ENCODE results near the gene IFFO2. TPM values are rescaled to one million over a fixed set of nuclear protein-coding genes. Genes with fewer than 3 reads are reported as not detected.

Gene IFFO2
- total RNA-seq, 1 donor from 2014 or later, result 9.8 TPM

DNA sequence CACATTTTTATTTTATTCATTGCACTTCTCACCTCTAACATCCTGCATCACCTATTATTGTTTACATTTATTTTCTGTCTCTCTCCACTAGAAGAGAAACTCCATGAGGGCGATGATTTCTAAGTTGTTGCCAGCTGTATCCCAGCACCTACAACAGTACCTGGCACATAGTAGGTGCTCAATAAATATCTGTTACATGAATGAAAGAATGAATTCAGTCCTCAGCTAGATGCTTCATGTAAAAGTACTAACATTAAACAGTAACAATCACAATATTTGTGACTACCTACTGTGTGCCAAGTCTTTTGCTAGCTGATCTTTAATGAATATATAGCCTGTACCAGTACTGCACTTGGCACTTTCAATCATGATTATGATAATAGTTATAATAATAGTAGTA is 100.0 kb downstream of the IFFO2 start:
- Histone ChIP-seq H3K27me3 (ENCODE audit: low read depth) (peaks cover 3% of the 10 kb centered on the region), H3K27ac (no peak overlapping the region), H3K36me3 (no peaks in the 10 kb centered on the region), H3K9me3 (no peaks in the 10 kb centered on the region), H3K4me3 (no peak overlapping the region), H3K4me1 (no peaks in the 10 kb centered on the region)
- intact Hi-C loops (cut with DNase I), result no loop called here
- no peak for ATAC-seq
- no peak for DNase-seq
- TF ChIP-seq, protein P1, sequence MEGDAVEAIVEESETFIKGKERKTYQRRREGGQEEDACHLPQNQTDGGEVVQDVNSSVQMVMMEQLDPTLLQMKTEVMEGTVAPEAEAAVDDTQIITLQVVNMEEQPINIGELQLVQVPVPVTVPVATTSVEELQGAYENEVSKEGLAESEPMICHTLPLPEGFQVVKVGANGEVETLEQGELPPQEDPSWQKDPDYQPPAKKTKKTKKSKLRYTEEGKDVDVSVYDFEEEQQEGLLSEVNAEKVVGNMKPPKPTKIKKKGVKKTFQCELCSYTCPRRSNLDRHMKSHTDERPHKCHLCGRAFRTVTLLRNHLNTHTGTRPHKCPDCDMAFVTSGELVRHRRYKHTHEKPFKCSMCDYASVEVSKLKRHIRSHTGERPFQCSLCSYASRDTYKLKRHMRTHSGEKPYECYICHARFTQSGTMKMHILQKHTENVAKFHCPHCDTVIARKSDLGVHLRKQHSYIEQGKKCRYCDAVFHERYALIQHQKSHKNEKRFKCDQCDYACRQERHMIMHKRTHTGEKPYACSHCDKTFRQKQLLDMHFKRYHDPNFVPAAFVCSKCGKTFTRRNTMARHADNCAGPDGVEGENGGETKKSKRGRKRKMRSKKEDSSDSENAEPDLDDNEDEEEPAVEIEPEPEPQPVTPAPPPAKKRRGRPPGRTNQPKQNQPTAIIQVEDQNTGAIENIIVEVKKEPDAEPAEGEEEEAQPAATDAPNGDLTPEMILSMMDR (IDR thresholded peaks at IDR 0.05), result no peak

DNA sequence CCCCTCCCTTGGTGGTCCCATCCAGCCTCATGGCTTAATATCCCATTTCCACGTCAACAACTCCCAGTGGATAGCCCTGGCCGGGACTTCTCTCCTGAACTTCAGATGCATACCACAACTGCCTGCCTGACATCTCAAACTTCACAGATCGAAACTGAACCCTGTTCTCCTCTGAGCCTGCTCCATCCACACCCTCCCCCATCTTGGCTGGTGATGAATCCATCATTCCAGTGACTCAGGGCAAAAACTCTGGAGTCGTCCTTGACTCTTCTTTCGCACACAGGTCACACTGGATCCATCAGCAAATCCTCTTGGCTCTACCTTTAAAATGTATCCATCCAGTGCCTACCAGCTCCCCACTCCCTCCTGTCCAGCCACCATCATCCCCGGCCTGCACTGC is 100.9 kb downstream of the IFFO2 start:
- Histone ChIP-seq H3K9me3 (no peaks in the 10 kb centered on the region), H3K36me3 (no peaks in the 10 kb centered on the region), H3K4me1 (no peaks in the 10 kb centered on the region), H3K27me3 (ENCODE audit: low read depth) (peaks cover 3% of the 10 kb centered on the region), H3K27ac (no peak overlapping the region), H3K4me3 (no peak overlapping the region)
- ATAC-seq, result no peak
- TF ChIP-seq, protein P1 (IDR thresholded peaks at IDR 0.05), result no peak
- intact Hi-C loops (cut with DNase I), result no loop called here
- DNase-seq, result no peak

DNA sequence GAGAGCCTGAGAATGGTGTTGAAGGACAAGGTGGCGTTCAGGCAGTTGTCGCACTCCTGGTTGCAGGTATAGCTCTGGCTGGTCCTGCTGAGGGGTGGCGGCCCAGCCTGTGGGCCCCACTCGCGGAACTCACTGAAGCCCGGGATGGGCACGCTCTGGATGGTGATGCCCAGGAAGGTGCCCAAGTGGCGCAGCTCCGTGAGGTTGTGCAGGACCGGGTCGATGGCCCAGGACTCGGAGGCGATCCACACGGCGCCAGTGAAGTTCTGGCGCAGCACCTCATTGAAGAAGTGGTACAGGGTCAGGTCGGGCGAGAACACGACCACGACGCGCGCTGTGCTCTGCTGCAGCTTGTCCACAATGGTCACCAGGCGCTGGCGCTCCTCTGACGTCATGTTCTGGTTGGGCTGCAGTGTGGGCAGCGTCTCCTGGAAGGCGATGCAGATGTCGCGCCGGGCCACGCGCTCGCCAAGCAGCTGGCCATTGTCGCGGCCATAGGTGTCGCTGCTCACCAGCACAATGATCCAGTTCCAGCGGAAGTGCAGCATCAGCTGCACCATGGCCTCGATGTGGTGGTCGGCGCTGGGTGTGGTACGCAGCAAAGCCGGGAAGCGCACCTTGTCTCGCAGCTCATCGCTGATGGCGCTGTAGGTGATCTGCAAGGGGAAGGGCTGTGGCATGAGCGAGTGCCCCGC is 102.0 kb downstream of the IFFO2 start:
- ATAC-seq (no peak), DNase-seq (no peak)
- Histone ChIP-seq H3K27me3 (ENCODE audit: low read depth) (peaks cover 3% of the 10 kb centered on the region), H3K4me3 (no peak overlapping the region), H3K27ac (no peak overlapping the region), H3K36me3 (no peaks in the 10 kb centered on the region), H3K4me1 (no peaks in the 10 kb centered on the region), H3K9me3 (no peaks in the 10 kb centered on the region)
- TF ChIP-seq, protein P1 (IDR thresholded peaks at IDR 0.05), result no peak
- intact Hi-C loops (cut with DNase I), result no loop called here

Small RNAs within 50 kb of the gene (microRNA-seq; reads per million reads assigned to microRNA genes)
- gene MIR1290 (ENCODE audit: borderline number of aligned reads) (not detected), gene MIR4695 (ENCODE audit: borderline number of aligned reads) (not detected)

Other genes with a start within 250 kb of the IFFO2 start
- not detected for gene TAS1R2, start 97.0 kb downstream of the IFFO2 start, total RNA-seq
- gene ALDH4A1, start 54.1 kb downstream of the IFFO2 start, total RNA-seq, result 11.7 TPM

All from lower lobe of right lung (tissue), 2 donors.